ENCODE measurements around the gene OSTM1.
"Not testable (repeated sequence)": the region's sequence is repeated elsewhere in the genome, so short reads cannot be mapped to it uniquely, and the experiment has no call there.

OSTM1 gene

GRCh38 chr6:108016283-108016682 is 58.3 kb downstream of the OSTM1 start:
- FAIRE-seq: not testable (repeated sequence)

- FAIRE-seq: no peak
Measured at GRCh38 chr6:108013787-108014439, 60.6 kb downstream of the OSTM1 start.

- no peak for FAIRE-seq
Measured at GRCh38 chr6:108009894-108010293, 64.6 kb downstream of the OSTM1 start.

- FAIRE-seq: not testable (repeated sequence)
Measured at GRCh38 chr6:108009258-108009657, 65.3 kb downstream of the OSTM1 start.

DNA sequence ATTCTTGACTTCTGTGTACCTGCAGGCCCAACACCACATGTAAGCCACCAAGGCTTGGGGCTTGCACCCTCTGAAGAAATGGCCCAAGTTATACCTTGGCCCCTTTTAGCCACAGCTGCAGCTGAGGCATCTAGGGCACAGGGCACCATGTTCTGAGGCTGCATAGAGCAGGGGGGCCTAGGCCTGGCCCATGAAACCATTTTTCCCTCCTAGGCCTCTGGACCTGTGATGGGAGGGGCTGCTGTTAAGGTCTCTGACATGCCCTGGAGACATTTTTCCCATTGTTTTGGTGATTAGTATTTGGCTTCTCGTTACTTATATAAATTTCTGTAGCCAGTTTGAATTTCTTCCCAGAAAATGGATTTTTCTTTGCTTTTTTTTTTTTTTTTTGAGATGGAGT is 66.2 kb downstream of the OSTM1 start:
- FAIRE-seq: no peak

- FAIRE-seq: no peak
Measured at GRCh38 chr6:108005961-108006360, 68.6 kb downstream of the OSTM1 start.

DNA sequence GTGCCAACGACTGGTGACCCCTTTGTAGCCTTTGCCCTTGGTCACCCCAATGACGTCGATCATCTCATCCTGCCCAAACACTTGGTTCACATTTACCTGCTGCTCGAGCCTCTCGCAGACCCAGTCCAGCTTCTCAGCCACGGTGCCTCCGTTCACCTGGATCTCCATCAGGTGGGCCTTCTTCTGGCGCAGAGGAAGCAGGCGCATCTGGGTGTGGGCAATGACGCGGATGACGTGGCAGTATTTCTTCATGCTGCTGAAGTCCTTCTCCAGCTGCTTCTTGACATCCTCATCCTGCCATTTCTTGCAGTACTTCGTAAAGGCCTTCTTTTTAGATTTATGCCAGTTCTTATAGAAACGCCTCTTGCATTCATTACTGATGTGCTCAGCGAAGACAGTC is 69.7 kb downstream of the OSTM1 start:
- no peak for FAIRE-seq

GRCh38 chr6:108002365-108003221 is 71.9 kb downstream of the OSTM1 start:
- FAIRE-seq: no peak

GRCh38 chr6:108001696-108002231 is 72.8 kb downstream of the OSTM1 start:
- no peak for FAIRE-seq

GRCh38 chr6:108000259-108000658 is 74.3 kb downstream of the OSTM1 start:
- FAIRE-seq: not testable (repeated sequence)

DNA sequence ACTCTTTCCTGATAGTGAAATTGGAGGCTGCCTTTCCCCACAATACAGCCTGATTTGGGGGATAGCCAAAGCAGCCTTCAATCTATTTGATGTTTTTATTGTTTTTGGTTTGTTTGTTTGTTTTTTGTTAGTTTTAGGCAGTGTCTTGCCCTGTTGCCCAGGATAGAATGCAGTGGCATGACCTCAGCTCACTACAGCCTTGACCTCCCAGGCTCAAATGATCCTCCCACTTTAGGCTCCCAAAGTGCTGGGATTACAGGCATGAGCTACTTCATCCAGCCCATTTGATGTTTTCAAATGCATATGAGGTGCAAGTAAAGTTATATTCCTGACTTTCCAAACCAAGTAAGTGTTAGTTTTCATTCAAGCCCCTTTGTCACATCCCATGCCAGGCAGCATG is 75.2 kb downstream of the OSTM1 start:
- FAIRE-seq: no peak

- FAIRE-seq: no peak
Measured at GRCh38 chr6:107991772-107992550, 82.6 kb downstream of the OSTM1 start.

All from TTC549 (cell line).